K562 treated with DMSO at 1 percent for 4 hours (cell line): ENCODE results near the gene ZNG1C. TPM values are rescaled to one million over a fixed set of nuclear protein-coding genes. Genes with fewer than 3 reads are reported as not detected.

Experiments
- total RNA-seq: library from RNA; unstranded; fragments of 300-600 nt; gene quantifications from 2 replicates; pipeline ENCODE4 v1.2.3, GENCODE V29; 2022; ENCODE audit not compliant: insufficient read depth

The ZNG1C gene
- total RNA-seq: 2.8 and 10.5 TPM in 2 replicates

DNA sequence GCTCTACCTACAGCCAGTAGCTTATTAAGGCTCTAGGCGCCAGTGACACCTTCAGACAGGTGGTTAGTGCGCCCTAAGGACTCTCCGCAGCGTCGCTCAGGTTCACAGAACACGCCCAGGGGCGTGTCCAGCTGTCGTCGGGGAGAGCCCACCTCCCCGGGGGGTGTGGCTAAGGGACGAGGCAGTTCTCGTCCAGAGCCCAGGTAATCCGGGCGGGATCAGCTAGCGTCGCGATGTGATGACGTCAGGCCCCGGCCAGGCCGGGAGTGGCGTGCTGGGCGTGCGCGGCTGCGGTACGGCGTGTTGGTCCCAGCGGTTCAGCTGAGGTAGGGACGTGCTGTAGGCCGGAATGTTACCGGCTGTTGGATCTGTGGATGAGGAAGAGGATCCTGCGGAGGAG, at the start of gene ZNG1C:
Gene ZNG1C (plus strand): TSS at position 301 of the 400 bp plus-strand sequence. CDS start 49 bp downstream, at position 350.

DNA sequence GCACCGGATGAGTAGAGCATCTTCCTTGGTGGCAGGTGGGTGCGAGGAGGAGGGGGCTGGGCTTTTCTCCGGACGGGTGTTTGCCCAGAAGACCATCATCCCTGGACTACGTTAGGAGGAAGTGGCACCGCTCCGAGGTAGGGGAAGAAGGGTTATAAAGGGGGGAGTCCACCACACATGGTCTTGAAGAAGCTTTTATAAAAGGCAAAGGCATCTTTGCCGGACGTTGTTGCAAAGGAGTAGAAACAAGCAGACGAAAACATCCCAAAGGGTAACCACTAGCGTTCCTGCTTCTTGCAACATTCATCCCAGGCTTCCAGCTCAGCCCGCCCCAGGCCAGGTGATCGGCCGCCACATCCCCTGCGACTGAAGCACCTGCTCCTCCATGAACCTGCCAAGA, 60.8 kb downstream of the ZNG1C start, which contains the start of gene FOXD4L3:
Gene FOXD4L3 (plus strand): TSS at position 301 of the 400 bp plus-strand sequence. CDS start 85 bp downstream, at position 386.

Other genes with a start within 250 kb of the ZNG1C start
- not detected in 2 replicates for gene FOXD4L3, start 60.9 kb downstream of the ZNG1C start, total RNA-seq
- not detected in 2 replicates for gene PGM5, start 114.6 kb downstream of the ZNG1C start, total RNA-seq